ENCODE data around the gene SULT4A1. TPM values are rescaled to one million over a fixed set of nuclear protein-coding genes. Genes with fewer than 3 reads are reported as not detected.

The SULT4A1 gene
- total and polyA plus RNA-seq, 2 experiments from 2014 or later: 4.7 to 5.2 TPM

- no peaks in the 10 kb centered on the region for H3K9me2 ChIP-seq (ENCODE audit: insufficient read depth)
- no peak overlapping the region for H3K4me2 ChIP-seq
- no peaks in the 10 kb centered on the region for H3K4me1 ChIP-seq (ENCODE audit: insufficient read depth)
- no peak for ATAC-seq
- no peaks in the 10 kb centered on the region for H3K27me3 ChIP-seq (ENCODE audit: insufficient read depth)
- no peaks in the 10 kb centered on the region for H3K79me2 ChIP-seq (replicated peaks; ENCODE audit: insufficient read depth)
- no peak overlapping the region for H2AFZ ChIP-seq
- Mint-ChIP-seq H3K27ac (no peak overlapping the region), H3K4me1 (peaks cover 6% of the 10 kb centered on the region; the same call in 2 of the 3 replicates), H3K27me3 (ENCODE audit: insufficient read depth, low read depth, poor library complexity) (no peaks in the 10 kb centered on the region), H3K4me3 (no peak overlapping the region), H3K36me3 (ENCODE audit: low read depth) (no peaks in the 10 kb centered on the region), H3K9me3 (no peaks in the 10 kb centered on the region)
- TF ChIP-seq CREB1 (CRISPR knock-in tag; IDR thresholded peaks at IDR 0.05; ENCODE audit: low read depth) (no peak), ETS1 (IDR thresholded peaks at IDR 0.05) (no peak), ZNF331 (CRISPR knock-in tag; IDR thresholded peaks at IDR 0.05; ENCODE audit: low read depth) (no peak), STAT1 (IDR thresholded peaks at IDR 0.05; ENCODE audit: unreplicated experiment) (no peak), POLR2AphosphoS5 (IDR thresholded peaks at IDR 0.05; ENCODE audit: low read depth) (no peak), NANOG (IDR thresholded peaks at IDR 0.05; ENCODE audit: borderline replicate concordance) (no peak), JUNB (IDR thresholded peaks at IDR 0.05; ENCODE audit: unreplicated experiment) (no peak), EZH2phosphoT487 (IDR thresholded peaks at IDR 0.05; ENCODE audit: unreplicated experiment) (no peak), EZH2 (IDR thresholded peaks at IDR 0.05; ENCODE audit: low read depth, unreplicated experiment) (no peak), REST (IDR thresholded peaks at IDR 0.05; ENCODE audit: unreplicated experiment) (no peak), ZNF114 (CRISPR knock-in tag; IDR thresholded peaks at IDR 0.05) (no peak)
- TF ChIP-seq, protein P1, sequence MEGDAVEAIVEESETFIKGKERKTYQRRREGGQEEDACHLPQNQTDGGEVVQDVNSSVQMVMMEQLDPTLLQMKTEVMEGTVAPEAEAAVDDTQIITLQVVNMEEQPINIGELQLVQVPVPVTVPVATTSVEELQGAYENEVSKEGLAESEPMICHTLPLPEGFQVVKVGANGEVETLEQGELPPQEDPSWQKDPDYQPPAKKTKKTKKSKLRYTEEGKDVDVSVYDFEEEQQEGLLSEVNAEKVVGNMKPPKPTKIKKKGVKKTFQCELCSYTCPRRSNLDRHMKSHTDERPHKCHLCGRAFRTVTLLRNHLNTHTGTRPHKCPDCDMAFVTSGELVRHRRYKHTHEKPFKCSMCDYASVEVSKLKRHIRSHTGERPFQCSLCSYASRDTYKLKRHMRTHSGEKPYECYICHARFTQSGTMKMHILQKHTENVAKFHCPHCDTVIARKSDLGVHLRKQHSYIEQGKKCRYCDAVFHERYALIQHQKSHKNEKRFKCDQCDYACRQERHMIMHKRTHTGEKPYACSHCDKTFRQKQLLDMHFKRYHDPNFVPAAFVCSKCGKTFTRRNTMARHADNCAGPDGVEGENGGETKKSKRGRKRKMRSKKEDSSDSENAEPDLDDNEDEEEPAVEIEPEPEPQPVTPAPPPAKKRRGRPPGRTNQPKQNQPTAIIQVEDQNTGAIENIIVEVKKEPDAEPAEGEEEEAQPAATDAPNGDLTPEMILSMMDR (conservative IDR thresholded peaks at IDR 0.05; ENCODE audit: low read depth in 2 of 2): no peak
- TF ChIP-seq, protein P2, sequence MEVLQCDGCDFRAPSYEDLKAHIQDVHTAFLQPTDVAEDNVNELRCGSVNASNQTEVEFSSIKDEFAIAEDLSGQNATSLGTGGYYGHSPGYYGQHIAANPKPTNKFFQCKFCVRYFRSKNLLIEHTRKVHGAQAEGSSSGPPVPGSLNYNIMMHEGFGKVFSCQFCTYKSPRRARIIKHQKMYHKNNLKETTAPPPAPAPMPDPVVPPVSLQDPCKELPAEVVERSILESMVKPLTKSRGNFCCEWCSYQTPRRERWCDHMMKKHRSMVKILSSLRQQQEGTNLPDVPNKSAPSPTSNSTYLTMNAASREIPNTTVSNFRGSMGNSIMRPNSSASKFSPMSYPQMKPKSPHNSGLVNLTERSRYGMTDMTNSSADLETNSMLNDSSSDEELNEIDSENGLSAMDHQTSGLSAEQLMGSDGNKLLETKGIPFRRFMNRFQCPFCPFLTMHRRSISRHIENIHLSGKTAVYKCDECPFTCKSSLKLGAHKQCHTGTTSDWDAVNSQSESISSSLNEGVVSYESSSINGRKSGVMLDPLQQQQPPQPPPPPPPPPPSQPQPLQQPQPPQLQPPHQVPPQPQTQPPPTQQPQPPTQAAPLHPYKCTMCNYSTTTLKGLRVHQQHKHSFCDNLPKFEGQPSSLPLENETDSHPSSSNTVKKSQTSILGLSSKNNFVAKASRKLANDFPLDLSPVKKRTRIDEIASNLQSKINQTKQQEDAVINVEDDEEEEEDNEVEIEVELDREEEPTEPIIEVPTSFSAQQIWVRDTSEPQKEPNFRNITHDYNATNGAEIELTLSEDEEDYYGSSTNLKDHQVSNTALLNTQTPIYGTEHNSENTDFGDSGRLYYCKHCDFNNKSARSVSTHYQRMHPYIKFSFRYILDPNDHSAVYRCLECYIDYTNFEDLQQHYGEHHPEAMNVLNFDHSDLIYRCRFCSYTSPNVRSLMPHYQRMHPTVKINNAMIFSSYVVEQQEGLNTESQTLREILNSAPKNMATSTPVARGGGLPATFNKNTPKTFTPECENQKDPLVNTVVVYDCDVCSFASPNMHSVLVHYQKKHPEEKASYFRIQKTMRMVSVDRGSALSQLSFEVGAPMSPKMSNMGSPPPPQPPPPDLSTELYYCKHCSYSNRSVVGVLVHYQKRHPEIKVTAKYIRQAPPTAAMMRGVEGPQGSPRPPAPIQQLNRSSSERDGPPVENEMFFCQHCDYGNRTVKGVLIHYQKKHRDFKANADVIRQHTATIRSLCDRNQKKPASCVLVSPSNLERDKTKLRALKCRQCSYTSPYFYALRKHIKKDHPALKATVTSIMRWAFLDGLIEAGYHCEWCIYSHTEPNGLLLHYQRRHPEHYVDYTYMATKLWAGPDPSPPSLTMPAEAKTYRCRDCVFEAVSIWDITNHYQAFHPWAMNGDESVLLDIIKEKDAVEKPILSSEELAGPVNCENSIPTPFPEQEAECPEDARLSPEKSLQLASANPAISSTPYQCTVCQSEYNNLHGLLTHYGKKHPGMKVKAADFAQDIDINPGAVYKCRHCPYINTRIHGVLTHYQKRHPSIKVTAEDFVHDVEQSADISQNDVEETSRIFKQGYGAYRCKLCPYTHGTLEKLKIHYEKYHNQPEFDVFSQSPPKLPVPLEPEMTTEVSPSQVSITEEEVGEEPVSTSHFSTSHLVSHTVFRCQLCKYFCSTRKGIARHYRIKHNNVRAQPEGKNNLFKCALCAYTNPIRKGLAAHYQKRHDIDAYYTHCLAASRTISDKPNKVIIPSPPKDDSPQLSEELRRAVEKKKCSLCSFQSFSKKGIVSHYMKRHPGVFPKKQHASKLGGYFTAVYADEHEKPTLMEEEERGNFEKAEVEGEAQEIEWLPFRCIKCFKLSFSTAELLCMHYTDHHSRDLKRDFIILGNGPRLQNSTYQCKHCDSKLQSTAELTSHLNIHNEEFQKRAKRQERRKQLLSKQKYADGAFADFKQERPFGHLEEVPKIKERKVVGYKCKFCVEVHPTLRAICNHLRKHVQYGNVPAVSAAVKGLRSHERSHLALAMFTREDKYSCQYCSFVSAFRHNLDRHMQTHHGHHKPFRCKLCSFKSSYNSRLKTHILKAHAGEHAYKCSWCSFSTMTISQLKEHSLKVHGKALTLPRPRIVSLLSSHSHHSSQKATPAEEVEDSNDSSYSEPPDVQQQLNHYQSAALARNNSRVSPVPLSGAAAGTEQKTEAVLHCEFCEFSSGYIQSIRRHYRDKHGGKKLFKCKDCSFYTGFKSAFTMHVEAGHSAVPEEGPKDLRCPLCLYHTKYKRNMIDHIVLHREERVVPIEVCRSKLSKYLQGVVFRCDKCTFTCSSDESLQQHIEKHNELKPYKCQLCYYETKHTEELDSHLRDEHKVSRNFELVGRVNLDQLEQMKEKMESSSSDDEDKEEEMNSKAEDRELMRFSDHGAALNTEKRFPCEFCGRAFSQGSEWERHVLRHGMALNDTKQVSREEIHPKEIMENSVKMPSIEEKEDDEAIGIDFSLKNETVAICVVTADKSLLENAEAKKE (CRISPR knock-in tag; IDR thresholded peaks at IDR 0.05): no peak
- H4K20me1 ChIP-seq (replicated peaks; ENCODE audit: insufficient read depth): no peaks in the 10 kb centered on the region
- no peaks in the 10 kb centered on the region for H3K36me3 ChIP-seq (ENCODE audit: insufficient read depth)
- H3K4me3 ChIP-seq: no peak overlapping the region
- DNase-seq (ENCODE audit: low spot score): no peak
- no peak overlapping the region for H3K27ac ChIP-seq (ENCODE audit: low read depth)
- H3F3A ChIP-seq (replicated peaks; ENCODE audit: low read depth): no peaks in the 10 kb centered on the region
These were observed 61.3 kb downstream of the SULT4A1 start for GRCh38 chr22:43800970-43801369.

Data from GM23338 (cell line).